HG03432 (cell line): ENCODE data around the gene AMOTL2.

Experiments used
- ATAC-seq: cut with Tn5 transposase; IDR thresholded peaks from one replicate; pipeline ENCODE4 v1.9.1; 2021; ENCODE audit warnings: mild to moderate bottlenecking, moderate library complexity; ENCODE audit not compliant: unreplicated experiment

The AMOTL2 gene

DNA sequence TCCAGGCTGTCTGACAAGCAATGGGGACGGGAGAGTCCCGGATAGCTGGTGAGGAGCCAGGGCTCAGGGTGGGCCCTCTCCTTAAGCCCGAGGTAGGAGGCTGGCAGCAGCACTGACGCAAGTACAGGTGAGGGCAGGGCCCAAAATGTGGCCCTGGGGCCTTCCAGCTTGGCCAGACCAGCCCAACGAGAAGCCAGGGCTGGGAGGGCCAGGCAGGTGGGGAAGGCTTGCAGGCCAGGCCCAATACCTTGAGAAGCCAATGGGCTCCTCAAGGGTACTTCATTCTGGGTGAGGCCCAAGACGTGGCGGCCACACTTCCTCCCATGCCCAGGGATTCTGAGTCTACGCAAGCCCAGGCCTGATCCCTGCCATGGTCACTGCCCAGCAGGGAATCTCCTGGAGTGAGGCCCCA, 37.2 kb downstream of the AMOTL2 start:
- no peak for ATAC-seq

DNA sequence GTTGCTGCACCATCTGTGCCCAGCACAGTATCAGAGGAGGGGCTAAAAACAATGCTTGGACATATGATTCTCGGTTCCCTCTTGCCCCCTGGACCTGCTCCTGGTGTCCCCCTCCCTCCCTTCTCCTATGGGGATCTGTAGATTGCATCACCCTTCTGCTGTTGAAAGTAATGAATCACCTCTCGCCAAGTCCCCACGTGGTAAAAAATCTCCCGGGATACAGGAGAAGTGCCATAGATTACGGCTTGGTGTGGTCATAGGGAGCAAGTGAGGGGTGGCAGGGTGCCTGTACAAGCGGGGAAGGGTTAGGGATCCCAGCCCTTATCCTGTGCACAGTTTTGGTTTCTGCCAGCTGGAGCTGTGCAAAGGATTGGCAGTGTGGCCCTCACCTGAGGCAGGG, 37.7 kb downstream of the AMOTL2 start:
- no peak for ATAC-seq

DNA sequence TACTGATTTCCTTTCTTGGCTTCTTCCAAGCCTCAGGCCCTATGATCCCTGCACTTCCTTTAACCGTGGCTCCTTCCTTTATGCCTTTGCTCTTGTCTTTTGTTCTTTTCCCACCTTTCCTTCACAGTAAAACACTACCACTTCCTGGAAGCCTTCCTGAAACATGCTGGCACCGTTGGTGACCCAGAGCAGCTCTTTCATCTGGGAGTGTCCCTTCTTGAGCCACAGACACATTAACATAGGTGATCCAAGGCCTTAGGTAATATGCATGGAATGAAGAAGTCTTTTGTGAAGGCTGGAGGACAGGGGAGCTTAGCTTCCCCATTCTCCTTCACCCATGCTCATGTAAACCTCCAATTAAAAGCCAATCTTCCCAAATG, 39.4 kb downstream of the AMOTL2 start:
- ATAC-seq: no peak

DNA sequence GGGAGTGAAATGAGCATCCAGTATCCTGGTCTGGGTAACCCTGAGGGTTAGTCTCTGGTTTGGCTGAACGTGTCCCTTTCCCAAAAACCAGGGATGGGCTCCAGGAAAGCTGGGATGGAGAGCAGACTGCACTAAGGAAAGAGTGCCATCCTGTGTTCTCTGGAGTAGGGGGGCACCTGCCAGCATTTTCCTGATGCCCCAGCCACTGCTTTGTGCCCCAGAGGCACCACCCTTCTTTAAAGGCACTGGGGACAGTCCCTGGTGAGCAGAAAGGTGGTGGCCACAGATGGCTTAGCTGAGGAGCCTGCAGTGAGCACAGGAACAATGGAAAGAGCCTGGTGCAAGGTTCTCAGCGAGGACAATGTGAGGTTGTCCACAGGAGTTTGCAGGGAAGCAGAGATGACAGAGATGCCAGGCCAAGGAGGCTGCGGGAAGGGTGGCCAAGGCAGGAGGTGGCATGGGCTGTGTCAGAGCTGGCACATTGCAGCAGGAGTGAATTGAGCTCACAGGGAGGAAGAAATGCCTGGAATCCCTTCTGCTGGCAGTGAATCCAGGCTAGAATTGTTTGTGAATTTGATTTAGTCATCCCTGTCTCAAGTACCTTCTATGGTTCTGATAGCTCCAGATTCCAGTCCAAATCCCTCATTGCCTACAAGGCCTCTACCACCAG, 39.9 kb downstream of the AMOTL2 start:
- no peak for ATAC-seq

DNA sequence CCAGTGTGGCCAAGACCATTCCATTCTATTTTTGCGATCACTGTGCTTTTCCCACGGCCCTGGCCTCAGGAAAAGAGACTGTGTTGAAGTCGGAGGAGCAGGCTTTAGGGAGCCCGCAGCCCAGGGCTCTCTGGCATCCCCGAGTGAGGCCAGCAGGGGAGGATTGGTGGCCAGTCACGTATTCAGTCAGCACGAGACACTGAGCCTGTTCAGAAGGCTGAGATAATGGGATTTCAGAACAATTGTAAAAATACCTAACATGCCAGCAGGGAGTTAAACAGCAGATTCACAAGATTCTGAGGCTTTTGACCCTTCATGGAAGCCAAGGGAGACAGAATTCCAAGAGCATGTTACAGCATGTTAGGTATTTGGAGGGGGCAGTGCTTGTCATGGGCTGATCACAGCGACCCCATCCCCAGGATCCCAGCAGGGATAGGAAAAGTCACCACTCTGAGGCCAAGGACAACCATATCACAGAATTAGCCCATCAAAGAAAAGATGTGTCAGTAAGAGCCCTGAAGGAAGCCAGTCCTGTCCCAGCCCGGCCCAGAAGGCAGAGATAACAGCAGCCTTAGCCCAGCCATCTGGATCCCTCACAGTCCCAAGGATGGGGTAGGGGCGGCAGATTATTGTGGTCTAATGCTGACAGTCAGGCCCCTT, 40.6 kb downstream of the AMOTL2 start:
- no peak for ATAC-seq

DNA sequence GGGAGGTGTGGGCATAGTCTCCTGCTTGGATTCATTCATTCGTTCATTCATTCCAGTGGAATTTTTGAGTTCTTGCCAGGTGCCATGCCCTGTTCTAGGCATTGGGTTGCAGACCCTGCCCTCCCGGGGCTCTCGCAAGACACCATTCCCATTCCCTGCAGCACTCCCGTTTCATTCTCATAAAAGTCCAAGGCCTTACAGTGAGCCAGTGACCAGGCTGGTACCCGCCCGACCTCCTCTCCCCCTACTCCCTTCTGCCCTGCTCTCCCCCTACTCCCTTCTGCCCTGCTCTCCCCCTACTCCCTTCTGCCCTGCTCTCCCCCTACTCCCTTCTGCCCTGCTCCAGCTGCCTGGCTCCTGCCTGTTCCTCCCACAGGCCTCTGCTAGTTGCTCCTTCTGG, 41.9 kb downstream of the AMOTL2 start:
- no peak for ATAC-seq

DNA sequence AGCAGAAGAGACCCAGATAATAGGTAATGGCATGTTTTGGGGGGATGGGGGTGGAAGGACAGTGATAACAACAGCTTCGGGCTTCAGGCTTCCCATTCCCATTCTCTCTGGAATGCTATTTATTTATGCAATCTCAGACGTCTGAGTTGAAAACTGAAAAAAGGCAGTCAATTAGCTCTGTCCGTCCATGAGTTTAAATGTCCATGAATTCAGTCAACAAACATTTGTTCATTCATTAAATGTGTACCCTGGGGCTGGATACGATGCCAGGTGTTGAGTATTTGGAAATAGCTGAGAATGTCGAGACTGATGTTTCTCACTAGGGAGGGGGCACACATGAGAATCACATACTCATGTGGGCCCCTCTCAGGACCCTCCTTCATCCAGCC, 42.4 kb downstream of the AMOTL2 start:
- ATAC-seq: no peak

DNA sequence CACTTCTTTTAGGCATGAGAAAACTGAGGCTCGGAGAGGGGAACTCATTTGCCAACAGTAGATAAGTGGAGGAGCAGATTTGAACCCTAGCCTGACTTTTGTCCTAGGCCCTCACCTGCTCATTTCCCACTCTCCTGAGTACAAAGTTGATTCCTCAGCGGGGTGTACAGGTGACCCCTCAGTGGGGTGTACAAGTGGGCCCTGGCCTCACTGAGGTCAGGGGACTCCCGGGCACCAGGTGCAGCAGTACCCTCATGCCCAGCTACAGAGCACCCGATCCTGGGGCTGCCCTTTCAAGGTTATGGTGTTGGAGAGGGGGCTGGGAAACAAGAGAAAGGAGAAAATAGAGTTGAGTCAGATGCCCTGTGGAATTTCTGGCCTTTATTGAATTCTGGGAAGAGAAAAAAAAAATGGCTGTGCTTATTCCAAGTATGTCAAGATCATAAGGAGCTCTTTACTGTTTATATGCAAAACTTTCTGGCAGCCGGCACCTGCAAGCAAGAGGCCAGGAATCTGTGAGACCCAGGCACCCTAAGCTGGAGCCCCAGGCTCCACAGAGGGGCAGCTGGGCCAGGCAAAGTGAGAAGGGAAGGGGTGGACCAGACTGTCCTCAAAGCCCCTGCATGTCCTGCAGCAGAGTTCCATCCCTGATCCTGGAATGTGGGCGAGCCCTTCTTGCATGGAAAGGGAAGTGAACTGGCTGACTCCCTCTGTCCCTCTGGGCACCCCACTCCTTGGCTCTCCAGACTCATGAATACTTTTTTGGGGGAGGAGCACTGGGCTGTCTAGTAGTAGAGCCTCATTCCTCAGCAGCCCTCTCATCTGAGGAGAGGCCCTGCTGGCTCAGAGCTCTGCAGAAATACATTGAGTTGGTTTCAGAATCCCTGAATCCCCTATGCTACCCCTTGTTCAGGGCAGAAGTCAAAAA, 43.1 kb downstream of the AMOTL2 start:
- ATAC-seq: no peak

DNA sequence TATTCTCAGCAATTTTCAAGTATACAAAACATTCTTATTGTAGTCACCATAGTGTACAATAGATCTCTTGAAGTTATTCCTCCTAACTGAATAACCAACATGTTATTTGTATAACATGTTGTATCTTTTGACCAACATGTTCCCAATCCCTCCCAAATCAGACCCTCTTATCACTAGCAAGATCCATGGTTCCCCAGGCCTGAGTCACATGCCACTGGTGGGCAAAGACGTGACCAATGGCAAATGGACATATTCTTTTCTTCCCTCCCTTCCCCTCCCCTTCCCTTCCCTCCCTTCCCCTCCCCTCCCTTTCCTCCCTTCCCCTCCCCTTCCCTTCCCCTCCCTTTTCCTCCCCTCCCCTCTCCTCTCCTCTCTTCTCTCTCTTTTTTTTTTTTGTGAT, 45.4 kb downstream of the AMOTL2 start:
- no peak for ATAC-seq

DNA sequence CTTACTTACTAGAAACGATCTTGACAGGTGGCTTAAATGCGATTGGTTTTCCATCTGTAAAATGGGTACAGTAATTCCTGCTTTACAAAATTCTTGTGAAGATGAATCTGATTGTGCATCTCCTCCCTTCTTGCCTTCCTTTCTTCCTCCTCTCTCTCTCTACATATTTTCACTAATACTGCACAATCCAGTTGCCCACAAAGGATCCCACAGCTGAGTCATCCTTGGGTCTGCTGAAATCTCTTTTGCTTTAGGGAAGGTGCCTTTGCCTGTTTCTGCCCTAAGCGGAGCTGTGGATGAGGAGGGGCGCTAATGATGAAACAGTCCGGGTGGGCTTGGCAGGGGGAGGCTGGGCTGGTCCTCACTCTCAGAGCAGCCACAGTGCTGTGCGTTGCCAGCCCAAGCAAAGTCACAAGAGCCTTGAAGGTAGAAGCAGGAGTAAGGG, 46.1 kb downstream of the AMOTL2 start:
- ATAC-seq: no peak

DNA sequence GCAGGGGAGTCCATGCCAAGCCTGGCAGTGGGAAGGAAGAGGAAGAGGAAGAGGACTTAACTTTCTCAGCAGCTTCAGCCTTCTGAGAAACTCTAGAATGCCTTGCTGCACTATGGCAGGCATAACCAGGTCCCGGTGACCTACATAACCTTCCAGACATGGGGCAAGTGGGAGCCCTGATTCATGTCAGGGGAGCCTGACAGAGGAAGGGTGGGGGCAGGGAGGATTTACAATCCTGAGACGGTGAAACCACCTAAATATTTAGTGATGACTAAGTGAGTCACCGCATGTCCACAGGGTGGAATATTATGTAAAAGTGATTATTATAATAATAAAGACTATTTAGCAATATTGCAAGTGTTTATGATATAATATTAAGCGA, 46.7 kb downstream of the AMOTL2 start:
- no peak for ATAC-seq

DNA sequence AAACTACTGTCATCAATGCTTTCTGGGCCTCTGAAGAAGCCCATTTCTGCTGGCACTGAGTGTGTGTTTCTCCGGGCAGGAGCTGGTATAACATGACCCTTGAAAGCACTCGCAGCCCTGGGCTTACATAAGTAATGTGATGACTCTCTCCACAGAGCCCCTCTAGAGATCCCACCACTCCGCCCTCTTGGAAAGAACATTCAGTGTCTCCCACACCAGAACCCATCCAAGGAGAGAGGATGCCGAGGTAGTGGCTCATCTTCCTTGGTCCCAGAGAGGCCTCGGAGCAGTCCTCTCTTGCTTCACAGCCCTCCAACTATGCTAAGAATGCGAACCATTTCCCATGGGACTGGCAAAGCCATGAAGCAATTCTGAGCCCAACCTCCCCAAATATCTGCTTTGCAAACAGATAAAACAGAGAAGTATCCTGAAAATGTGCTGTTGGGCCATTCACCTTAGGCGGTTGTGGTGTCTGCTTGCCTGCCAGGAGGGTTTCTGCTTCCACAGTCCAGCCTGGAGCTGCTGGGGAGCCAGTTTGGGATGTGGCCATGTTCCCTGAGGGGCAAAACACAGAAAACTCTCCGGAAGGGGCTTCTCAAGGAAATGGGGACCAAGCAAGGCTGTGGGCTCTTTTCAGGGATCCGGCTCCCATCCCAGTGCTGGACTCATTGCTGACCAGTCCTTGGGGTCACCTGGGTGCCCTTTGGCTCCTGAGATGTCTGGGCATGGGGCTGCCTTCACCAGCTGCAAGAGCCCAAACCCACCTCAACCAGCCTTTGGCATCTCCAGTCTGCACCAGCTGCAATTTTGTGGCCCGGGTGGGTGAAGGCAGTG, 47.3 kb downstream of the AMOTL2 start:
- ATAC-seq: no peak

DNA sequence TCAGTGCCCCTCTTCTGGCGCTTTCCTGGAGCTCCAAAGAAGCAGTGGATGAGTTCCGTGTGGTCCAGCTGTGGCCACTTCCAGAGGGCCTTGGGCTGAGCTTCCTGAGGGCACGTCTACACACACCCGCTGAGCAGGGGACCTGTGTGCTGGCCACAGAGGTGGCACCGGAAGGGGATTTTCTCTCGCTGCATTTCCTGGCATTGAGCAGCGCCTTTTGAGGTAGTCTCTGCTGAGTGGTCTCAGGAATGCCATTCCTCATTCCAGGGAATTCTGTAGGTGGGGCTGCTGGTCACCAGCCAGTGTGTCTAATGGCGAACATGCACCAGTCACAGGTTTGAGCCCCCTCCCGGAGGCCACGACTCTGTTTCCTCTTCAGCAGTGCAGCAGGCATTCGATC, 48.1 kb downstream of the AMOTL2 start:
- no peak for ATAC-seq

DNA sequence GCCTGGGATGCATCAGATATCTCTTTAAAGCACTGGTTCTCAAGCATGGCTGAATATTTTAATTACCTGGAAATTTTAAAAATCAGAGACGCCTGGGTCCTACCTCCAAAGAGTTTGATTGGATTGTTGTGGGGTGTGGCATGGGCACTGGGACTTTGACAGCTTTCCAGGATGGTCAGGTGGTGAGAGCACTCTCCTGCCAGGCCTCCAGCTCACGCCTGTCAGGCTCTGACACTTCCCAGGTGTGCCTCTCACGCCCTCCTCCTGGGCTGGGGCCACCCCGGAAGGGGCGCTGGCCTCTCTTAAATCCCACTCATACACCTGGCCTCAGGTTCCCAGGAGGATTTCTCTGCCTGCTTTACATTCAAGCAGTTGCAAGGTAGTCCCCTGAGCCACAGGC, 48.5 kb downstream of the AMOTL2 start:
- no peak for ATAC-seq

DNA sequence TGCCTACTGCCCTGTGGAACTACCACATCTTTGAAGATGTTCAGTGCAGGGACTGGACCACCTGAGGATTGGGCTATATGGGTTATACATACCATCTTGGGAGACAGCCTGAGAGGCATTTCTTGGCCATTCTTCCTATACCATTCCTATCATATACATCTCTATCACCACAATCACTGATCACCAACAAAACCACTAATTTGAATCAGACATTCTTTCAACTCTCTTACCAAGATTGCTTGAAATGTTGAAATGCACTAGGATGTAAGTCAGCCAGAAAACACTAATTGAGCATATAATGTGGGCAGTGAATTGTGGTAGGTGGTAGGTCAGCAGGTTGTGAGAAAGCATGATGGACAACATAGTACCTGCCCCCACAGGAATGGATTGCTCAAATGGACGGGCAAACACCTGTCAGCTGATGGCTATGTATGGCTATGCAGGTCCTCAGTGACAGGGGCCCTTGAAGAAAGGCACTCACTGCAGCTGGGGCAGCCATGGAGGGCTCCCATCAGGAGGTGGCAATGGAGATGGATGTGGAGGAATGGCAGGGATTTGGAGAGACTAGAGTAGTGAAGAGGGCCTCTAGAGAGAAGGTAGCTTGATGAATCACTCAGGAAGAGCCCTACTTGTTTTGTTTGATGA, 49.1 kb downstream of the AMOTL2 start:
- no peak for ATAC-seq

DNA sequence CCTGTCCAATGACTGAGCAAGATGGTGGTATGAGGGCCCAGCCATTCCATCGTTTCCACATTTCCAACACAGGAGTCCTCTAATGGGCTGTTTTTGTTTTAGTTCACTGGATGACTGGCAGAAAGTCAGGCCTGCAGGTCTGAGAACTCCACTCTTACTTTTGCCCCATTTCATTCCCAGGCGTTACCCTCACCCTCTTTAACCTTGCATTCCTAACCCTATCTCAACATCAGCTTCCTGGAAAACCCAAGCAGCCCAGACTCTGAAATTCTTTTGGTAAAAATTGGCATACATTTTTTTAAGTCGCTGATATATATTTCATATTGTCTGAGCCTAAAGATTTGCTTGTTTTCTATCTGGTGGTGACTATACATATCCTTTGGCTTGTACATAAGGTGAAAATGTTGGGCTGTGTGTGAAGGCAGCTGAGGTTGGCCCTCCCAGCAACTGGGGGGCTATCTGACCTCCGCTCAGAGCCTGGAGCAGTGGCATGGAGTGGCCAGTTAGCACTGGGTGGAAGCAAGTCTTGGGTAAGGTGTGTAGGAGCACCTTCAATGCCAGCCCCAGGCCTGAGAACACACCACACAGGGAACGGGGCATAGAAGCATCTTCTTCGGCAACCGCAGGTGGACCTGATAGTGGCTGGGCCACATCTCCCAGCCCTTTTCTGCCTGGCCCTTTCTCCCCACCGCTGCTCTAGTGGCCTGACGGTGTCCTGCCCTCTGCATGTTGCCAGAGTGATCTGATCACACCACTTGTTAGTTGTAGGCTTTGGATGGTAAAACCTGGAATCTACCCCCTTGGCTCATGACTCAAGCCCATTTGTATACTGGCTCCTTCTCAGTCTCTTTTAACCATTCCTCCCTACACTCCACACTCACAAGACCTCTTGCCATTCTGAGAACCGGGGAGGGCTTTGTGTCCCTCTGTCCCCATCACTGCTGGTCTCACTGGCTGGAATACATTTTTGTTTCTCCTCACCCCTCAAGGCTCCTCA, 50.0 kb downstream of the AMOTL2 start:
- ATAC-seq: no peak

DNA sequence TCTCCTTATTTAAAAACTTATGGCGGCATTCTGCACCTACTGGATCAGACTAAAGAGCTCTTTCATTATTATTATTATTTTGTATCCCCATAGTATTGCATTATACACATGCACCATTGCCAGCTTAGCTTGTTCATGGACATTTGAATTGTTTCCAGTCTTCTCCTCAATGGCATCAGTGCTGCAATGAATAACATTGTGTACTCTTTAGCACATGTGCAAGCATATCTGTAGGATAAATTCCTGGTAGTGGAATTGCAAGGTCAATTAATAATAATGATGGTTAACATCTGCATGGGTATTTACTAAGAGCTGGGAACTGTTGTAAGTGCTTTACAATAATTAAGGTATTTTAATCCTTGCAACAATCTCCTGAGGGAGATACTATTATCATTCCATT, 52.0 kb downstream of the AMOTL2 start:
- ATAC-seq: no peak

DNA sequence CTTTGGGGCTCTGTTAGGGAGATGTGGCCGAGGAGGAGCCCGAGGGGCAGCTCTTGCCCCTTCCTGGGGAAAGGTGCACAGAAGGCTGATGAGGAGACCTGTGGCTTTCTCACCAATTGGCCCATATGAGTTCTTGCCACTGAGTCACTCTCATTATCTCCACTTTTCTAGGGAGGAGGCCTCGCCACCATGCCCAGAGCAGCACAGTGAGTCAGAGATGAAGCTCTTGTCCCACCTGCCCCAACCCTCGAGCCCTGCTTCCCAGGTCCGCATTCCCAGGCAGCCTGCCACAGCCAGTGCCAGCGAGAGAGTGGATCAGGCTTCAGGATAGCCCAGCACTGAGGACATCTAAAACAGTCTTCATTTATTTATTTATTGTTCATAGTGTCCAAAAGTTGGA, 53.5 kb downstream of the AMOTL2 start:
- ATAC-seq: no peak

DNA sequence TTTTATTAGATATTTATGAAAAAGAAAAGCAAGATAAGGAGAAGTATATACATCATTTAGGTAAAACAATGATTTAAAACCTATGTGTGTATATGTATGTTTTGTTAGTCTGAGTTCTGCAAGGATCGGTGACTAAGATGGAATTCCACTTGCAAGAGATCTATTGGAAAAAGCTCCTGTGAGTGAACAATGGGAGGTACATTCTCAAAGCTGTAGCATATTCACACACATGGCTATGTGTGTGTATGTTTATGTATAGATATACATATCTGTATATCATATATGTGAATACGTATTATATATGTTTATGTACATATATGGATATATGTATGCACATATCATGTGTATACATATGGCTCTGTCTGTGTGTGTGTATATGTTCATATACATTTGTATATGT, 54.3 kb downstream of the AMOTL2 start:
- ATAC-seq: no peak
